HG02973 (cell line): ENCODE results near the gene LHFPL3.
A peak's percentile ranks its signal among the peaks of the same experiment; 100 is the strongest.

Experiments
- ATAC-seq: cut with Tn5 transposase; IDR thresholded peaks from one replicate; pipeline ENCODE4 v1.9.1; 2021; ENCODE audit warnings: moderate library complexity; ENCODE audit not compliant: unreplicated experiment

The LHFPL3 gene

GRCh38 chr7:104838537-104839299, 510.3 kb downstream of the LHFPL3 start:
- ATAC-seq: no peak

GRCh38 chr7:104839842-104840241, 511.4 kb downstream of the LHFPL3 start:
- no peak for ATAC-seq

GRCh38 chr7:104841798-104842197, 513.4 kb downstream of the LHFPL3 start:
- ATAC-seq: no peak

GRCh38 chr7:104843198-104843597, 514.8 kb downstream of the LHFPL3 start:
- no peak for ATAC-seq

- ATAC-seq: no peak
These were observed 517.2 kb downstream of the LHFPL3 start for GRCh38 chr7:104845557-104845956.

- no peak for ATAC-seq
These were observed 518.3 kb downstream of the LHFPL3 start for GRCh38 chr7:104846731-104847130.

GRCh38 chr7:104848138-104848990, 520.0 kb downstream of the LHFPL3 start:
- ATAC-seq: no peak

- no peak for ATAC-seq
These were observed 522.0 kb downstream of the LHFPL3 start for GRCh38 chr7:104850374-104850773.

- ATAC-seq: no peak
These were observed 522.9 kb downstream of the LHFPL3 start for GRCh38 chr7:104851268-104851667.

GRCh38 chr7:104852386-104852785, 524.0 kb downstream of the LHFPL3 start:
- no peak for ATAC-seq

- ATAC-seq: no peak
These were observed 527.5 kb downstream of the LHFPL3 start for GRCh38 chr7:104855861-104856260.

- ATAC-seq: peak; percentile 71
These were observed 529.3 kb downstream of the LHFPL3 start for GRCh38 chr7:104857458-104858425.

- ATAC-seq: no peak
These were observed 531.5 kb downstream of the LHFPL3 start for GRCh38 chr7:104859754-104860426.

- ATAC-seq: no peak
These were observed 533.5 kb downstream of the LHFPL3 start for GRCh38 chr7:104861729-104862390.

GRCh38 chr7:104862719-104863118, 534.3 kb downstream of the LHFPL3 start:
- ATAC-seq: no peak

GRCh38 chr7:104873401-104873800, 545.0 kb downstream of the LHFPL3 start:
- no peak for ATAC-seq

GRCh38 chr7:104878577-104878976, 550.2 kb downstream of the LHFPL3 start:
- peak; percentile 93 for ATAC-seq

GRCh38 chr7:104883248-104883717, 554.9 kb downstream of the LHFPL3 start:
- ATAC-seq: no peak

- ATAC-seq: peak; percentile 78
These were observed 555.5 kb downstream of the LHFPL3 start for GRCh38 chr7:104883718-104884452.
